Activated T-helper 2 cell treated with anti-CD3 and anti-CD28 coated beads, Interferon-gamma antibody, Interleukin-2, Interleukin-4, amounts not matched to agents 10 μg/mL and 5 μg/mL and 100 μg/mL, durations not matched to agents 14 hours and 24 hours and 36 hours (primary cell): ENCODE measurements around the gene BTBD1. TPM values are rescaled to one million over a fixed set of nuclear protein-coding genes. Genes with fewer than 3 reads are reported as not detected.
A peak's percentile ranks its signal among the peaks of the same experiment; 100 is the strongest.
"Not testable (repeated sequence)": the region's sequence is repeated elsewhere in the genome, so short reads cannot be mapped to it uniquely, and the experiment has no call there.

Experiments
- DNase-seq: peaks from one replicate; pipeline ENCODE4 v3.0.0; 2021; ENCODE audit warnings: low spot score
- H3K27ac Mint-ChIP-seq: one replicate; pipeline ENCODE4 v1.8.0; 2021; ENCODE audit warnings: mixed read lengths
- H3K27me3 Mint-ChIP-seq: one replicate; pipeline ENCODE4 v1.8.0; 2021; ENCODE audit warnings: low read depth, mixed read lengths
- H3K36me3 Mint-ChIP-seq: one replicate; pipeline ENCODE4 v1.8.0; 2021; ENCODE audit warnings: low read depth, mixed read lengths
- H3K4me1 Mint-ChIP-seq: one replicate; pipeline ENCODE4 v1.8.0; 2021; ENCODE audit warnings: low read depth, mixed read lengths
- H3K4me3 Mint-ChIP-seq: one replicate; pipeline ENCODE4 v1.8.0; 2021; ENCODE audit warnings: low read depth, mild to moderate bottlenecking, moderate library complexity, mixed read lengths
- H3K9me3 Mint-ChIP-seq: one replicate; pipeline ENCODE4 v1.8.0; 2021; ENCODE audit warnings: mixed read lengths
- intact Hi-C: fragments of 100-400 bp; cut with micrococcal nuclease; formaldehyde crosslinking; loops from one replicate; pipeline ENCODE4 v1.15.1; 2023
- total RNA-seq: library from RNA; stranded (reverse); gene quantifications from 2 replicates; pipeline ENCODE4 v1.2.3, GENCODE V29; 2022

Gene BTBD1
- total RNA-seq, 1 donor from 2014 or later: 59.5 TPM

GRCh38 chr15:83064859-83065258 is 2.2 kb downstream of the BTBD1 start:
- DNase-seq: no peak
- H3K36me3 Mint-ChIP-seq: peaks cover 24% of the 10 kb centered on the region
- intact Hi-C loops: loop anchor here (5.0 to 10.0 kb wide), 4 partner anchors 42 to 258 kb away; partner anchors contain the start of genes FSD2, HDGFL3, TM6SF1 and WHAMM
- peak overlapping the region; percentile 81 for H3K4me3 Mint-ChIP-seq
- no peaks in the 10 kb centered on the region for H3K27me3 Mint-ChIP-seq
- H3K27ac Mint-ChIP-seq: peak overlapping the region; percentile 15
- H3K9me3 Mint-ChIP-seq: peaks cover 5% of the 10 kb centered on the region
- H3K4me1 Mint-ChIP-seq: peaks cover 20% of the 10 kb centered on the region

- no peaks in the 10 kb centered on the region for H3K9me3 Mint-ChIP-seq
- no peak for DNase-seq
- no peaks in the 10 kb centered on the region for H3K27me3 Mint-ChIP-seq
- H3K4me1 Mint-ChIP-seq: peaks cover 18% of the 10 kb centered on the region
- no peak overlapping the region for H3K4me3 Mint-ChIP-seq
- H3K27ac Mint-ChIP-seq: no peak overlapping the region
- peaks cover 26% of the 10 kb centered on the region for H3K36me3 Mint-ChIP-seq
- intact Hi-C loops: loop anchor here (10.0 kb wide), 1 partner anchor 229 kb away; no protein-coding TSS in a partner anchor
Observed at GRCh38 chr15:83063551-83063950, 3.5 kb downstream of the BTBD1 start.

DNA sequence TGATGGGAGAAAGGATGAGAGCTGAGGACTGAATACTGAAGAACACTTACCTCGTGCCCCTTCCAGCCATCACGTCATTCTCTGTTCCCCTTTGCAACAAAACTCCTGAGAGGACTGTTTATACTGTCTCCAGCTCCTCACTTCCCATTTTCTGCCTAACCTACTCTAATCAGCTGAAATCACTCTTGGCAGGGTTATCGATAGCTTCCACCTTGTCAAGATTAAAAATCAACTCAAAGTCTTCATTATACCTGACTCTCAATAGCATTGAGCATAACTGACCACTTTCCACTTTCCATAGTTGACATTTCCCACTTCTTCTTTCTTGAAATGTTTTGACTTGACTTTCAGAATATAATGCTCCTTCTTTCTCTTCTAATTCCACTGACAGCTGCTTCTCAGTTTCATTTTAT is 4.3 kb downstream of the BTBD1 start:
- Mint-ChIP-seq H3K4me3 (no peak overlapping the region), H3K27me3 (no peaks in the 10 kb centered on the region), H3K4me1 (peaks cover 15% of the 10 kb centered on the region), H3K9me3 (no peaks in the 10 kb centered on the region), H3K27ac (no peak overlapping the region), H3K36me3 (peaks cover 27% of the 10 kb centered on the region)
- intact Hi-C loops: loop anchor here (10.0 kb wide), 1 partner anchor 228 kb away; no protein-coding TSS in a partner anchor
- no peak for DNase-seq

- intact Hi-C loops: loop anchor here (10.0 kb wide), 1 partner anchor 227 kb away; no protein-coding TSS in a partner anchor
- H3K4me3 Mint-ChIP-seq: no peak overlapping the region
- H3K27ac Mint-ChIP-seq: no peak overlapping the region
- H3K27me3 Mint-ChIP-seq: no peaks in the 10 kb centered on the region
- peaks cover 33% of the 10 kb centered on the region for H3K36me3 Mint-ChIP-seq
- DNase-seq: no peak
- peaks cover 19% of the 10 kb centered on the region for H3K4me1 Mint-ChIP-seq
- no peaks in the 10 kb centered on the region for H3K9me3 Mint-ChIP-seq
Observed at GRCh38 chr15:83061680-83062079, 5.4 kb downstream of the BTBD1 start.

- DNase-seq: no peak
- intact Hi-C loops: no loop called here
- H3K9me3 Mint-ChIP-seq: no peaks in the 10 kb centered on the region
- peaks cover 41% of the 10 kb centered on the region for H3K36me3 Mint-ChIP-seq
- no peak overlapping the region for H3K4me3 Mint-ChIP-seq
- no peaks in the 10 kb centered on the region for H3K27me3 Mint-ChIP-seq
- H3K27ac Mint-ChIP-seq: no peak overlapping the region
- H3K4me1 Mint-ChIP-seq: peaks cover 5% of the 10 kb centered on the region
Observed at GRCh38 chr15:83057696-83058376, 9.2 kb downstream of the BTBD1 start.

GRCh38 chr15:83057002-83057401 is 10.1 kb downstream of the BTBD1 start:
- H3K27ac Mint-ChIP-seq: no peak overlapping the region

DNA sequence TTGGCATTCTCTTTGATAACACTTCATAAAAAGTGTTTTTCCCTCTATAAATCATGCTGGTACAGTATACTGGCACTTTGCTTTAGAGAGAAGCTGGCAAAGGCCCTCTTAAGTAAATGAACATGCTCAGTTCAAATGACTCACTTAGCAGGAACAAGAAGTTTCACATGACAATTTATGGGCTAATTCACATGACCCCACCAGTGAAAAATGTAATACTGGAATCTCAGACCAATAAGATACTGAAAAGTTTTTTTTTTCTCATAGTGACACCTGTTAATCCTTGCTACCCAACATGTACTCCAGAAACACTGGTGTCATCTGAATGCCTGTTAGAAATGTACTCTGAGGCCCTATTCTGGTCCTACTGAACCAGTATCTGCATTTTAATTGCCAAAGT is 13.9 kb downstream of the BTBD1 start:
- Mint-ChIP-seq H3K27me3 (no peaks in the 10 kb centered on the region), H3K27ac (no peak overlapping the region), H3K4me3 (no peak overlapping the region), H3K36me3 (peaks cover 58% of the 10 kb centered on the region), H3K4me1 (peaks cover 11% of the 10 kb centered on the region), H3K9me3 (no peaks in the 10 kb centered on the region)
- intact Hi-C loops: no loop called here
- DNase-seq: no peak

More at GRCh38 chr15:83057002-83057401, 10.1 kb downstream of the BTBD1 start:
- no peak for DNase-seq
- H3K9me3 Mint-ChIP-seq: no peaks in the 10 kb centered on the region
- intact Hi-C loops: no loop called here
- no peaks in the 10 kb centered on the region for H3K27me3 Mint-ChIP-seq
- H3K4me1 Mint-ChIP-seq: peaks cover 5% of the 10 kb centered on the region
- H3K4me3 Mint-ChIP-seq: no peak overlapping the region
- peaks cover 43% of the 10 kb centered on the region for H3K36me3 Mint-ChIP-seq

- H3K36me3 Mint-ChIP-seq: peaks cover 75% of the 10 kb centered on the region
- H3K9me3 Mint-ChIP-seq: no peaks in the 10 kb centered on the region
- no peak overlapping the region for H3K4me3 Mint-ChIP-seq
- intact Hi-C loops: no loop called here
- H3K27ac Mint-ChIP-seq: no peak overlapping the region
- no peak for DNase-seq
- H3K27me3 Mint-ChIP-seq: no peaks in the 10 kb centered on the region
- H3K4me1 Mint-ChIP-seq: peaks cover 9% of the 10 kb centered on the region
Observed at GRCh38 chr15:83046558-83047127, 20.4 kb downstream of the BTBD1 start.

GRCh38 chr15:83044156-83044555 is 22.9 kb downstream of the BTBD1 start:
- H3K9me3 Mint-ChIP-seq: no peaks in the 10 kb centered on the region
- no peak overlapping the region for H3K4me3 Mint-ChIP-seq
- no peak overlapping the region for H3K27ac Mint-ChIP-seq
- H3K27me3 Mint-ChIP-seq: no peaks in the 10 kb centered on the region
- H3K36me3 Mint-ChIP-seq: peaks cover 91% of the 10 kb centered on the region
- no peak for DNase-seq
- H3K4me1 Mint-ChIP-seq: peaks cover 7% of the 10 kb centered on the region
- intact Hi-C loops: no loop called here

DNA sequence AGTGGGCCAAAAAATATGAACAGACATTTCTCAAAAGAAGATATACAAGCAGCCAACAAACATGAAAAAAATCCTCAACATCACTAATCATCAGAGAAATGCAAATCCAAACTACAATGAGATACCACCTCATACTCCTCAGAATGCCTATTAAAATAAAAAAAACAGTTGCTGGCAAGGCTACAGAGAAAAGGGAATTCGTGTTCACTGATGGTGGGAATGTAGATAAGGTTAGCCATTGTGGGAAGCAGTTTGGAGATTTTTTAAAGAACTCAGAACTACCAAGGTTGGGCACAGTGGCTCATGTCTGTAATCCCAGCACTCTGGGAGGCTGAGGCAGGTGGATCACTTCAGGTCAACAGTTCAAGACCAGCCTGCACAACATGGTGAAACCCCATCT is 27.8 kb downstream of the BTBD1 start:
- intact Hi-C loops: no loop called here
- Mint-ChIP-seq H3K36me3 (peaks cover 96% of the 10 kb centered on the region), H3K4me3 (no peak overlapping the region), H3K27me3 (no peaks in the 10 kb centered on the region), H3K4me1 (peaks cover 7% of the 10 kb centered on the region), H3K27ac (no peak overlapping the region), H3K9me3 (peaks cover 23% of the 10 kb centered on the region)
- DNase-seq: no peak

DNA sequence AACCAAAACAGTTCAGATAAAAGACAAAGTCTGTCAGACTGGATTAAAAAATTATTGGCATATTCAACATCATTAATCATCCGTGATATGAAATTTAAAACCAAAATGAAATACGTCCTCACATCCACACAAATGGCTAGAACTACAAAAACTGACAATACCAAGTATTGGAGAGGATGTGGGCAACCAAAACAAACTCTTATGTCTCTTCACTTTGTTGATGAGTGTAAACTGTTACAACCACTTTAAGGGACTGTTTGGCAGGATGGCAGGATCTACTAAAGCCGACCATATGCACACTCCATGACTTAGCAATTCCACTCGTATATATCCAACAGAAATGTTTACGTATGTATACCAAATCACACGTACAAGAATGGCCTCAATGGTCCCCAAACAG is 30.8 kb downstream of the BTBD1 start:
- intact Hi-C loops: no loop called here
- DNase-seq: no peak
- H3K27ac Mint-ChIP-seq: no peak overlapping the region
- H3K36me3 Mint-ChIP-seq: peaks cover 90% of the 10 kb centered on the region
- H3K27me3 Mint-ChIP-seq: no peaks in the 10 kb centered on the region
- no peak overlapping the region for H3K4me3 Mint-ChIP-seq
- peaks cover 5% of the 10 kb centered on the region for H3K4me1 Mint-ChIP-seq
- peaks cover 29% of the 10 kb centered on the region for H3K9me3 Mint-ChIP-seq

- Mint-ChIP-seq H3K9me3 (peaks cover 17% of the 10 kb centered on the region), H3K36me3 (peaks cover 77% of the 10 kb centered on the region)
- H3K27me3 Mint-ChIP-seq, H3K27ac Mint-ChIP-seq, intact Hi-C loops, H3K4me1 Mint-ChIP-seq, DNase-seq, H3K4me3 Mint-ChIP-seq: not testable (repeated sequence)
Observed at GRCh38 chr15:83031234-83031633, 35.8 kb downstream of the BTBD1 start.

GRCh38 chr15:83030021-83030420 is 37.0 kb downstream of the BTBD1 start:
- Mint-ChIP-seq H3K4me3 (no peak overlapping the region), H3K36me3 (peaks cover 66% of the 10 kb centered on the region), H3K27me3 (no peaks in the 10 kb centered on the region), H3K27ac (no peak overlapping the region), H3K9me3 (peaks cover 8% of the 10 kb centered on the region), H3K4me1 (peaks cover 3% of the 10 kb centered on the region)
- no peak for DNase-seq
- intact Hi-C loops: no loop called here
